ENCODE measurements around the gene USP6. TPM values are rescaled to one million over a fixed set of nuclear protein-coding genes. Genes with fewer than 3 reads are reported as not detected.
"Not testable (repeated sequence)": the region's sequence is repeated elsewhere in the genome, so short reads cannot be mapped to it uniquely, and the experiment has no call there.

The USP6 gene
- polyA plus RNA-seq, 2 donors: 0.02 to 0.04 TPM

DNA sequence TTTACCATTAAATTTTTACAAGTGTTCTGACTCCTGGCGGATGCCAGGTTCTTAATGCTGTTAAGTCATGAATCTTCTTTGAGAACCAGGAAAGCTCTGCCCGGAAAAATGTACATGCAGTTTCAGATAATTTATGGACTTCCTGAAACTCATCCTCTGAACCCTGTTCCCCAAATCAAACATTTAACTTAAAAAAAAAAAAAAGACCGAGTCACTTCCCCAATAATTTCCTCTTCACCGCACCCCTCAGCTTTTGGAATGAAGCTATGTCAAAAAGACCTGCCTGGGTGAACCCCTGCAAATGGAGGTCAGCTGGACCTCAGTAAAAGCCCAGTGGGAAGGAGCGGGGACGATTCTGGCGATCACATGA, 19.1 kb upstream of the USP6 start:
- H3K4me3 ChIP-seq (ENCODE audit: low read depth in 1 of 2, low read length in 2 of 2): peak overlapping the region in 1 of 2 donors; percentile 37
- peaks cover 0 to 5% of the 10 kb centered on the region in 2 donors for H3K4me1 ChIP-seq (ENCODE audit: control insufficient read depth in 2 of 2, insufficient read depth in 2 of 2, low read length in 1 of 2)
- peaks cover 0 to 5% of the 10 kb centered on the region in 2 donors for H3K36me3 ChIP-seq (ENCODE audit: control insufficient read depth in 2 of 2, insufficient read depth in 2 of 2, low read length in 1 of 2)
- peaks cover 0 to 5% of the 10 kb centered on the region in 2 donors for H3K27me3 ChIP-seq (ENCODE audit: control insufficient read depth in 1 of 2, insufficient read depth in 2 of 2, low read length in 2 of 2)
- no peak overlapping the region for H3K27ac ChIP-seq (ENCODE audit: low read depth in 2 of 2, low read length in 1 of 2)
- 17 to 18% methylated on average over 7 of the region's 7 CpGs for WGBS, 2 donors
- H3K9me3 ChIP-seq (ENCODE audit: control insufficient read depth in 2 of 2, insufficient read depth in 1 of 2, low read depth in 1 of 2, low read length in 1 of 2): peaks cover 11 to 26% of the 10 kb centered on the region in 2 donors

DNA sequence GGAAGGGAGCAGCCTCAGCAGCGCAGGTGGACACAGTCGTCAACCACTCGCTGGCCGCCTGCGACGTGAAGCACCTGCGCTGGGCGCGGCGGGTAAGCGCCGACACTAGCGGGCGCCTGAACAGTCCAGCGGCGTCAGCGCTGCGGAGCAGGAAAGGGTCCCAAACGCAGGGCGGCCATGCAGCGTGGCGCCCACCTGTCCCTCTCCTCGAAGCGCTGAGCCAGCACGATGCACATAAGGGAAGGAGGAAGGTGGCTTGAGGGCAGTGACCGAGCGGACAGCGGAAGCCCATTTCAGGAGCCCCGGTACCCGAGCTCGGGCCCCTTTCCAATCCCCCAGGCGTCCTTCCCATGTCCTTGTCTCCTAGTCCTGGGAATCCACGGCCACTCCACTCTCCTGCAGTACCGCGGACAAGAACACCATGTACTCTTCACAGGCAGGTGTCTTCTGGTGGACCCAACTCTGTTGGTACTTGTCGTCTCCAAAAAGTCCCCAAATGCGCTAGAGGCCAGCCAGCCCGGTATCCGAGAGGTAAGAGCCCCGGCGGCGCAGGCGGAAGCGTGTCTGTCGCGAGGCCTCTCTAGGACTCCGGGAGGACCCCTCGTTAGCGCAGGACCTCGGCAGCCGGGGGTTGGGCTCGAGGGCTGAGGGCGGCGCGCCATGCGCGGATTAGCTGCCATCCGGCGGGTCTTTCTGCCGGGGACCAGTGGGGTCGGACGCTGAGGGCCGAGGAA, 18.6 kb upstream of the USP6 start:
- WGBS, 2 donors: 4 to 6% methylated on average over 50 to 63 of the region's 63 CpGs
- peaks cover 11 to 26% of the 10 kb centered on the region in 2 donors for H3K9me3 ChIP-seq (ENCODE audit: control insufficient read depth in 2 of 2, insufficient read depth in 1 of 2, low read depth in 1 of 2, low read length in 1 of 2)
- H3K27ac ChIP-seq (ENCODE audit: low read depth in 2 of 2, low read length in 1 of 2): no peak overlapping the region

DNA sequence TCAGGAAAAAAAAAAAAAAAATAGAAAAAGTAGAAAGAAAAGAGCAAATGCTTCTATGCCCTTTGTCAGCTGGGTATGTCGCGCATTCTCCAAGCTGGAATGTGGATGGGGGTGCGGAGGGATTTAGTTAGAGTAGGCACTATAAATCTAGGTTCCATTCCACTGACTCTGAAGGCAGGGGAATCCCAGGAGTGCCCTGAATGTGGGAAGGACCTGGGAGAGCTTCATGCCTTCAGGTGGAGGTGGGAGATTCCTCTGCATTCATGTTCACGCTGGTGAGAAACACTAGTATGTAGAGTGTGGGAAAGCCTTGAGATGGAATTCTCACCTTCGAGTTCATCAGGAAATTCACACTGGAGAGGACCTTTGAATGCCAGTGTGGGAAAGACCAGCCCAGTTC, 16.6 kb upstream of the USP6 start:
- 64 to 72% methylated on average over 5 of the region's 5 CpGs for WGBS, 2 donors
- Histone ChIP-seq H3K27me3 (ENCODE audit: control insufficient read depth in 1 of 2, insufficient read depth in 2 of 2, low read length in 2 of 2) (peaks cover 0 to 5% of the 10 kb centered on the region in 2 donors), H3K9me3 (ENCODE audit: control insufficient read depth in 2 of 2, insufficient read depth in 1 of 2, low read depth in 1 of 2, low read length in 1 of 2) (peaks cover 4 to 15% of the 10 kb centered on the region in 2 donors), H3K4me1 (ENCODE audit: control insufficient read depth in 2 of 2, insufficient read depth in 2 of 2, low read length in 1 of 2) (peaks cover 0 to 5% of the 10 kb centered on the region in 2 donors), H3K27ac (ENCODE audit: low read depth in 2 of 2, low read length in 1 of 2) (no peak overlapping the region), H3K36me3 (ENCODE audit: control insufficient read depth in 2 of 2, insufficient read depth in 2 of 2, low read length in 1 of 2) (no peaks in the 10 kb centered on the region), H3K4me3 (ENCODE audit: low read depth in 1 of 2, low read length in 2 of 2) (no peak overlapping the region)

More for the DNA sequence above, 18.6 kb upstream of the USP6 start:
- Histone ChIP-seq H3K4me3 (ENCODE audit: low read depth in 1 of 2, low read length in 2 of 2) (peak overlapping the region; percentile 37 to 43), H3K27me3 (ENCODE audit: control insufficient read depth in 1 of 2, insufficient read depth in 2 of 2, low read length in 2 of 2) (peaks cover 0 to 5% of the 10 kb centered on the region in 2 donors), H3K4me1 (ENCODE audit: control insufficient read depth in 2 of 2, insufficient read depth in 2 of 2, low read length in 1 of 2) (peaks cover 0 to 5% of the 10 kb centered on the region in 2 donors), H3K36me3 (ENCODE audit: control insufficient read depth in 2 of 2, insufficient read depth in 2 of 2, low read length in 1 of 2) (peaks cover 0 to under 1% of the 10 kb centered on the region in 2 donors)

DNA sequence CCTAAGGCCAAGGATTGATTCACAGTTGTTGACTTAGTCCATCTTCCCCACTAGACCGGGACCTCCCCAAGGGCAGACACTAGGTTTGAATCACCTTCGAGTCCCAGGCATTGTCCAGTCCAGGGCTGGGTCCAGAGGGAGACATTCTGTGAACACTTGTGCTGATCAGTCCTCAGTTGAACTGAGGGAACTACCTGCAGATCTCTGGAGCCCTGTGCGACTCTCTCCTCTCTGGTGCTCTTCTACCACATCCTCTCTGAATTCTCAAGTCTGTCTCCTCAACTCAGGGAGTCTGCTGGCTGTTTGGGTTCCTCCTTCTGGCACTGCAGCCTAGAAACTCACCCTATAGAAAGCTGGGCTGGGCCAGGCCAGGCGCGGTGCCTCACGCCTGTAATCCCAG, 15.0 kb upstream of the USP6 start:
- peaks cover 0 to 5% of the 10 kb centered on the region in 2 donors for H3K27me3 ChIP-seq (ENCODE audit: control insufficient read depth in 1 of 2, insufficient read depth in 2 of 2, low read length in 2 of 2)
- H3K27ac ChIP-seq (ENCODE audit: low read depth in 2 of 2, low read length in 1 of 2): no peak overlapping the region
- H3K36me3 ChIP-seq (ENCODE audit: control insufficient read depth in 2 of 2, insufficient read depth in 2 of 2, low read length in 1 of 2): peaks cover 0 to under 1% of the 10 kb centered on the region in 2 donors
- WGBS, 2 donors: 80 to 90% methylated on average over 6 of the region's 6 CpGs
- H3K4me1 ChIP-seq (ENCODE audit: control insufficient read depth in 2 of 2, insufficient read depth in 2 of 2, low read length in 1 of 2): peaks cover 0 to 5% of the 10 kb centered on the region in 2 donors
- H3K4me3 ChIP-seq (ENCODE audit: low read depth in 1 of 2, low read length in 2 of 2): no peak overlapping the region
- H3K9me3 ChIP-seq (ENCODE audit: control insufficient read depth in 2 of 2, insufficient read depth in 1 of 2, low read depth in 1 of 2, low read length in 1 of 2): peaks cover 3 to 11% of the 10 kb centered on the region in 2 donors

DNA sequence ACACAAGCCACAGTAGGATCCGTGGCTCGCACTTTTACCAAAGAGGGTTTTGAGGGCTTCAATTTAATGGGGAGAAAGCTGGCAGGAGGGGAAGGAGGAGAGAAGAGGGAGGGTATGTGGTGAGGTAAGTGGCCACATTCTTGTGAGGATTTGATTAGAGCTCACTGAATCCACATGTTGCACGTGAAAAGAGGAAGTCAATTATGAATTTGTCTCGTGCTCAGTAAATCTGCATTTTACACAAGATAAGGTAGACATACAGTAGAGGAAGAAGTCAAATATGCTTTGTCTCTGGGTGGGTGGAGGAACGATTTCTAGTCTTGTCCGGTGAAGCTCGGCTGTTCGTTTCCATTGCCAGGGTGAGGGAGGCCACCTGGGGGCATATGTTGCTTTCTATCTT, 5.0 kb upstream of the USP6 start:
- Histone ChIP-seq H3K36me3 (ENCODE audit: control insufficient read depth in 2 of 2, insufficient read depth in 2 of 2, low read length in 1 of 2) (peaks cover 8 to 17% of the 10 kb centered on the region in 2 donors), H3K9me3 (ENCODE audit: control insufficient read depth in 2 of 2, insufficient read depth in 1 of 2, low read depth in 1 of 2, low read length in 1 of 2) (peaks cover 0 to 3% of the 10 kb centered on the region in 2 donors), H3K4me1 (ENCODE audit: control insufficient read depth in 2 of 2, insufficient read depth in 2 of 2, low read length in 1 of 2) (peaks cover 0 to under 1% of the 10 kb centered on the region in 2 donors), H3K27me3 (ENCODE audit: control insufficient read depth in 1 of 2, insufficient read depth in 2 of 2, low read length in 2 of 2) (peaks cover 0 to 5% of the 10 kb centered on the region in 2 donors), H3K4me3 (ENCODE audit: low read depth in 1 of 2, low read length in 2 of 2) (peak overlapping the region; percentile 82 to 90), H3K27ac (ENCODE audit: low read depth in 2 of 2, low read length in 1 of 2) (no peak overlapping the region)
- 16 to 24% methylated on average over 8 of the region's 8 CpGs for WGBS, 2 donors

DNA sequence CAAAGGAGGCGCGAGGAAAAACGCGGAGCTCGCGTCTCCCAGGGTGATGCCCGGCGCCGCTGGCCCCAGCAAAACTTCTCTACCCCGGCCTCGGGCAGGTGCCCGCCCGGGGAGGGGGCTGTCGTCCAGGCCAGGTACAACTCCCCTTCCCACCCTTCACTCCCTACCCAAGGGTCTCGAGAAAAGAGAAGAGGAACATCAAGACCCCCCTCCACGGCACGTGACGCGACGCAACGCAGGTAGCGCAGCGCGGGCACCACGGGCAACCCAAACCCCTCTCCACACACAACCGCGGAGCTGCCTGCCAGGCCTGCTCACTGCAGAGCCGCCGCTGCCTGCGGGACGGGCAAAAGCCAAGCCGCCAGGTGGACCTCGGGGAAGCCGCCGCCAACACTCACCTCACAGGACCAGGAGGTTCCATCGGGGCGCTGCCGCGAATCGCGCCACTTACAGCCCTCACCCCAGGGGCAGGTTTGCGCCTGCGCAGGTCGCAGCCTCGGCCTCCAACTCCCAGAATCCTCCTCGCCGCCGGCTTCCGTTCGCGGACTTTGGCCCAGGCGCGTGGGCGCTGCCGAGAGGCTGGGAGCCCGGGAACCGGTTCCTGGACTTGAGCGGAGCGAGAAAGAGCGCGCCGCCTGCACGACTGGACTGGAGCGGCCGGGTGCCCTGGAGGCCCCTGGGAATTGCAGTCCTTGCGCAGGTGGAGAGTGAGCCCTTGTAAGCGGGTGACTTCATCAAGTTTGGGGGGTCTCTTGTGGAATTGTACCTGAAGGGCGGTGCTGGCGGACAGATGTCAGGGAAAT, 4.2 kb upstream of the USP6 start, which contains the start of gene ZNF232:
Gene ZNF232, minus strand, starts transcription at position 477 of the 803 bp plus-strand sequence. Its CDS starts 56 bp downstream, at position 421.
- H3K9me3 ChIP-seq (ENCODE audit: control insufficient read depth in 2 of 2, insufficient read depth in 1 of 2, low read depth in 1 of 2, low read length in 1 of 2): peaks cover 0 to 8% of the 10 kb centered on the region in 2 donors
- peaks cover 0 to 2% of the 10 kb centered on the region in 2 donors for H3K4me1 ChIP-seq (ENCODE audit: control insufficient read depth in 2 of 2, insufficient read depth in 2 of 2, low read length in 1 of 2)
- H3K36me3 ChIP-seq (ENCODE audit: control insufficient read depth in 2 of 2, insufficient read depth in 2 of 2, low read length in 1 of 2): peaks cover 8 to 13% of the 10 kb centered on the region in 2 donors
- H3K4me3 ChIP-seq (ENCODE audit: low read depth in 1 of 2, low read length in 2 of 2): peak within 1 kb of the TSS; percentile 82 to 90
- peaks cover 0 to 12% of the 10 kb centered on the region in 2 donors for H3K27me3 ChIP-seq (ENCODE audit: control insufficient read depth in 1 of 2, insufficient read depth in 2 of 2, low read length in 2 of 2)
- WGBS, 2 donors: 1% methylated on average over 65 to 69 of the region's 69 CpGs
- H3K27ac ChIP-seq (ENCODE audit: low read depth in 2 of 2, low read length in 1 of 2): peak within 1 kb of the TSS; percentile 71 to 85

DNA sequence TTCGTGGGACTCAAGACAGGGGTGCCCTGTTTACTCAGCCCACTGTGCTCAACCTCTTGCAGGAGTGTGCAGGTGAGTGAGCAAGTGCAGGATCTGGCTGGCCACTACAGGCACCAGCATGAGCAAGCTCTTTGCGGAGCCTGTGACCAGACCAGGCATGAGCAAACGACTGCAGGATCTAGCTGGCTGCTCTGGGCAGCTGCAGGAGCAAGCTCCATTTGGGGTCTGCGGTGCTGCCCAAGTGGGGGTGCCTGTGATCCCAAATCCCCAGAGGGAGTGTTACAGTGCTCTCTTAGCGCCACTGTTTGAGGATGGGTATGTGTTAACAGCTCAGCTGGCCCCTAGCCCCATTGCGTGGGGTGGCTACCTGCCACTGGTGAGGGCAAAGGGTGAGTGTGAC, 2.4 kb downstream of the USP6 start:
- Histone ChIP-seq H3K27me3 (ENCODE audit: control insufficient read depth in 1 of 2, insufficient read depth in 2 of 2, low read length in 2 of 2) (peaks cover 0 to 12% of the 10 kb centered on the region in 2 donors), H3K4me3 (ENCODE audit: low read depth in 1 of 2, low read length in 2 of 2) (no peak overlapping the region)

DNA sequence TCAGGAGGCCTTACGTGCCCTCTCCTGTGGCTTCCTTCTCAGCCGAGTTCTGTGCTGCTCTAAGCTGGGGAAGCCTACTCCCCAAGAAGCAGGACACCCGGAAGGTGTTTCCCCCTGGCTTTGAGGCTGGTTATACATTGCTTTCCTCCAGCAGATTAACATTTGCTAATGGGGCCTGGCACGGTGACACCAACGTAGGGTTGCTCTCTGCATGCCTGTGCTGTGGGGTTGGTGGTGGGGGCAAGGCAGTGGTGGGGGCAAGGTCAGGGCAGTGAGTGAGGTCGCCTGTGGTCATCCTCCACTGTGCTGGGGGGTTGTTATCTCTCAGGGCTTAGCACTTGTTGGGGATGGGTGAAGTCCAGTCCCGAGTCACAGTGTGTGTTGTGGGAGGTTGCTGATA, 4.2 kb downstream of the USP6 start:
- WGBS, 2 donors: 84 to 86% methylated on average over 7 of the region's 7 CpGs
- Histone ChIP-seq H3K4me1 (ENCODE audit: control insufficient read depth in 2 of 2, insufficient read depth in 2 of 2, low read length in 1 of 2) (peaks cover 0 to 9% of the 10 kb centered on the region in 2 donors), H3K36me3 (ENCODE audit: control insufficient read depth in 2 of 2, insufficient read depth in 2 of 2, low read length in 1 of 2) (no peaks in the 10 kb centered on the region), H3K4me3 (ENCODE audit: low read depth in 1 of 2, low read length in 2 of 2) (no peak overlapping the region), H3K27me3 (ENCODE audit: control insufficient read depth in 1 of 2, insufficient read depth in 2 of 2, low read length in 2 of 2) (peaks cover 0 to 12% of the 10 kb centered on the region in 2 donors), H3K9me3 (ENCODE audit: control insufficient read depth in 2 of 2, insufficient read depth in 1 of 2, low read depth in 1 of 2, low read length in 1 of 2) (peaks cover 0 to 12% of the 10 kb centered on the region in 2 donors), H3K27ac (ENCODE audit: low read depth in 2 of 2, low read length in 1 of 2) (no peak overlapping the region)

More for the DNA sequence above, 2.4 kb downstream of the USP6 start:
- Histone ChIP-seq H3K36me3 (ENCODE audit: control insufficient read depth in 2 of 2, insufficient read depth in 2 of 2, low read length in 1 of 2) (no peaks in the 10 kb centered on the region), H3K9me3 (ENCODE audit: control insufficient read depth in 2 of 2, insufficient read depth in 1 of 2, low read depth in 1 of 2, low read length in 1 of 2) (peaks cover 0 to 12% of the 10 kb centered on the region in 2 donors), H3K27ac (ENCODE audit: low read depth in 2 of 2, low read length in 1 of 2) (no peak overlapping the region), H3K4me1 (ENCODE audit: control insufficient read depth in 2 of 2, insufficient read depth in 2 of 2, low read length in 1 of 2) (peaks cover 0 to 6% of the 10 kb centered on the region in 2 donors)
- 81 to 82% methylated on average over 6 of the region's 6 CpGs for WGBS, 2 donors

DNA sequence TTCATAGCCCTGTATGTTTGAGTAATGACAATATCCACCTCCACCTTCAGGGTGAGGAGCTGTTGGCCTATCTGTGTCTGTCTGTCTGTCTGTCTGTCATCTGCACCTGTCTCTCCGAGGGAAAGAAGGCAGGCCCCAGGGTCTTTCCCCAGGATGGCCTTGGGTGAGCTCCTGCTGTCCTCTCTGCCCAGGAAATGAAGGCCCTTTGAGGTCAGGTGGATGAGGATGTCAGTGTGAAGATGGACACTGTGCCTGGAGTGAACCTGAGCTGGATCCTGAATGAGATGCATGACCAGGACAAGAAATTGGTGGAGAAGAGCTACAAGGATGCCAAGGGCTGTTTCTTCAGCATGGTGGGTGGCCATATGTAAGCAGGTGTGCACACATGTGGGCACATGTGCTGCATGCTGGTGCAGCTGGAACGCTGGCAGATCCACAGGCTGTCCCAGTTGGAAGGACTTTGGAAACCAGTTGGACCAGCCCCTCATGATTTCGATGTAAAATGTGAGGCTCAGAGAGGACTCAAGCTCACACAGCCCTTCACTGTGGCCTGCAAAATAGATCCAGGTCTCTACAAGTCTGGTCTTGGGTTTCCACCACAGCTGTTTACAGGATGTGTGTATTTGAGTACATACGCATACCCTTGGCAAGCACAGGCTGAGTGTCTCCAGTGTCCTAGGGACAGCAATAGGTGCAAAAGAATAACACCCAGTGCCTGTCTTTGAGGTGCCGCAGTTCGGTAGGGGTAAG, 4.8 kb downstream of the USP6 start:
- H3K27ac ChIP-seq (ENCODE audit: low read depth in 2 of 2, low read length in 1 of 2); H3K36me3 ChIP-seq (ENCODE audit: control insufficient read depth in 2 of 2, insufficient read depth in 2 of 2, low read length in 1 of 2); H3K4me1 ChIP-seq (ENCODE audit: control insufficient read depth in 2 of 2, insufficient read depth in 2 of 2, low read length in 1 of 2); H3K27me3 ChIP-seq (ENCODE audit: control insufficient read depth in 1 of 2, insufficient read depth in 2 of 2, low read length in 2 of 2); H3K4me3 ChIP-seq (ENCODE audit: low read depth in 1 of 2, low read length in 2 of 2): not testable (repeated sequence)
- peaks cover 0 to 11% of the 10 kb centered on the region in 2 donors for H3K9me3 ChIP-seq (ENCODE audit: control insufficient read depth in 2 of 2, insufficient read depth in 1 of 2, low read depth in 1 of 2, low read length in 1 of 2)
- 76 to 83% methylated on average over 6 of the region's 6 CpGs for WGBS, 2 donors
